DND-41 (cell line): ENCODE data around the gene EPN2.

Experiments
- ATAC-seq: fragments of 200-7000 bp; cut with Tn5 transposase; 3 replicates; pipeline ENCODE4 v1.9.1; 2021; ENCODE audit warnings: low read depth; ENCODE audit not compliant: insufficient read depth
- DNase-seq: peaks from one replicate; pipeline ENCODE4 v3.0.0-alpha.2; 2020
- H2AFZ ChIP-seq: 2 replicates; pipeline ENCODE4 v1.6.0; 2012; ENCODE audit warnings: low read depth, low read length
- H3K27ac ChIP-seq: 2 replicates; pipeline ENCODE4 v1.5.1; 2012; ENCODE audit warnings: low read length, inconsistent platforms
- H3K27me3 ChIP-seq: fragments of 200-600 bp; sonication (generic); 2 replicates; pipeline ENCODE4 v1.6.0; 2012; ENCODE audit warnings: low read length, mild to moderate bottlenecking, inconsistent platforms; ENCODE audit not compliant: insufficient read depth, poor library complexity
- H3K36me3 ChIP-seq: 2 replicates; pipeline ENCODE4 v1.5.1; 2012; ENCODE audit warnings: low read length, inconsistent platforms; ENCODE audit not compliant: insufficient read depth
- H3K4me1 ChIP-seq: 2 replicates; pipeline ENCODE4 v1.5.1; 2012; ENCODE audit warnings: mild to moderate bottlenecking, low read length; ENCODE audit not compliant: insufficient read depth
- H3K4me2 ChIP-seq: 2 replicates; pipeline ENCODE4 v1.6.0; 2012; ENCODE audit warnings: mild to moderate bottlenecking, moderate library complexity, low read length, inconsistent platforms; ENCODE audit not compliant: insufficient read depth
- H3K4me3 ChIP-seq, 2 experiments: fragments of 200-600 bp in 1 of 2; shearing (Covaris generic) in 1 of 2; 2 replicates each; pipeline ENCODE4 v1.5.1; 2012 to 2016; ENCODE audit warnings: inconsistent platforms in 2 of 2, low read length in 2 of 2, mild to moderate bottlenecking in 2 of 2, low read depth in 1 of 2, moderate library complexity in 1 of 2
- H3K79me2 ChIP-seq: 2 replicates; pipeline ENCODE4 v1.6.0; 2012; ENCODE audit warnings: low read length, inconsistent platforms; ENCODE audit not compliant: insufficient read depth
- H3K9ac ChIP-seq: 2 replicates; pipeline ENCODE4 v1.6.0; 2012; ENCODE audit warnings: low read depth, mild to moderate bottlenecking, inconsistent platforms, low read length, moderate library complexity
- H3K9me3 ChIP-seq: 2 replicates; pipeline ENCODE4 v1.5.1; 2012; ENCODE audit warnings: low read length, moderate library complexity, mild to moderate bottlenecking, inconsistent platforms; ENCODE audit not compliant: insufficient read depth, severe bottlenecking
- H4K20me1 ChIP-seq: 2 replicates; pipeline ENCODE4 v1.6.0; 2012; ENCODE audit warnings: low read length; ENCODE audit not compliant: insufficient read depth
- EZH2 ChIP-seq: IDR thresholded peaks from 3 replicates; pipeline ENCODE4 v1.6.1; 2012; ENCODE audit warnings: borderline replicate concordance, low read depth, mild to moderate bottlenecking, moderate library complexity, low read length, inconsistent platforms; ENCODE audit not compliant: severe bottlenecking
- TF ChIP-seq, protein P1 (sequence below): IDR thresholded peaks from 2 replicates; pipeline ENCODE4 v1.5.1; 2012; ENCODE audit warnings: borderline replicate concordance, low read length, moderate library complexity, mild to moderate bottlenecking; ENCODE audit not compliant: poor library complexity, severe bottlenecking; ENCODE audit errors: extremely low read depth

Gene EPN2

DNA sequence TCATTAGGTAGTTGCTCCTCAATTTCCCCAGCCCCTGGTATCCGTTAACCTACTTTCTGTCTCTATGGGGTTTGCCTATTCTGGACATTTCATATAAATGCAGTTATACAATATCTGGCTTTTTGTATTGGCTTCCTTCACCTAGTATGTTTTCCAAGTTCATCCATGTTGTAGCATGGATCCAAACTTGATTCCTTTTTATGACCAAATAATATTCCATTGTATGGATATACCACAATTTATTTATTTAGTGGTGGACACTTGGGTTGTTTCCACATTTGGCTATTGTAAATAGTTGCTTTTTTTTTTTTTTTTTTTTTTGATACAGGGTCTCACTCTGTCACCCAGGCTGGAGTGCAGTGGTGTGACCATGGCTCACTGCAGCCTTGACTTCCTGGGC lies 15.9 kb downstream of the EPN2 start:
- Histone ChIP-seq H3K4me3 (no peak overlapping the region), H3K79me2 (no peaks in the 10 kb centered on the region), H3K9ac (no peak overlapping the region), H3K4me2 (no peak overlapping the region), H3K27me3 (peaks cover 29% of the 10 kb centered on the region), H3K9me3 (peaks cover 2% of the 10 kb centered on the region), H4K20me1 (peaks cover 5% of the 10 kb centered on the region; the same call in 1 of the 2 replicates), H2AFZ (no peak overlapping the region), H3K27ac (no peak overlapping the region), H3K4me1 (no peaks in the 10 kb centered on the region), H3K36me3 (no peaks in the 10 kb centered on the region)
- no peak for ATAC-seq
- no peak for DNase-seq
- TF ChIP-seq, protein P1, sequence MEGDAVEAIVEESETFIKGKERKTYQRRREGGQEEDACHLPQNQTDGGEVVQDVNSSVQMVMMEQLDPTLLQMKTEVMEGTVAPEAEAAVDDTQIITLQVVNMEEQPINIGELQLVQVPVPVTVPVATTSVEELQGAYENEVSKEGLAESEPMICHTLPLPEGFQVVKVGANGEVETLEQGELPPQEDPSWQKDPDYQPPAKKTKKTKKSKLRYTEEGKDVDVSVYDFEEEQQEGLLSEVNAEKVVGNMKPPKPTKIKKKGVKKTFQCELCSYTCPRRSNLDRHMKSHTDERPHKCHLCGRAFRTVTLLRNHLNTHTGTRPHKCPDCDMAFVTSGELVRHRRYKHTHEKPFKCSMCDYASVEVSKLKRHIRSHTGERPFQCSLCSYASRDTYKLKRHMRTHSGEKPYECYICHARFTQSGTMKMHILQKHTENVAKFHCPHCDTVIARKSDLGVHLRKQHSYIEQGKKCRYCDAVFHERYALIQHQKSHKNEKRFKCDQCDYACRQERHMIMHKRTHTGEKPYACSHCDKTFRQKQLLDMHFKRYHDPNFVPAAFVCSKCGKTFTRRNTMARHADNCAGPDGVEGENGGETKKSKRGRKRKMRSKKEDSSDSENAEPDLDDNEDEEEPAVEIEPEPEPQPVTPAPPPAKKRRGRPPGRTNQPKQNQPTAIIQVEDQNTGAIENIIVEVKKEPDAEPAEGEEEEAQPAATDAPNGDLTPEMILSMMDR: no peak
- TF ChIP-seq EZH2: no peak

DNA sequence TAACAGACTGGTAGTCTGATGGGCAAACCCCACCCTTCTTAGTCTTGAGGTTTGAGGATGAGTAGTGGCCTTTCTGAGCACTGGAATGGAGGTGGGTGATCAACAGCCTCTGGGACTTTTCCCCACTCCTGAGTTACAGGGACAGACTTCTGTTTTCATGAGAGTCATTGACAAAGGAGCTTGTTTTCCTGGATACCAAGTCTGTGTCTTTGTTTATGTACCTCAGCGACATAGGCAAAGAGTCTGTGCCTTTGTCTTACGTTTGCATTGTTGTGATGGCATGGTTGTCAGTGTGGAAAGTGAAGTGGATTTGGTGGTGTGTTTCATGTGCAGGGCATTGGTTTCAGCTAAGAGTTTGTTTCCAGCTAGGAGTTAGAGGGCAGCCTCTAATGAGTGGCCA lies 17.5 kb downstream of the EPN2 start:
- Histone ChIP-seq H3K9me3 (peaks cover 2% of the 10 kb centered on the region), H3K79me2 (no peaks in the 10 kb centered on the region), H3K4me2 (no peak overlapping the region), H3K4me1 (no peaks in the 10 kb centered on the region), H3K4me3 (no peak overlapping the region), H3K9ac (no peak overlapping the region), H2AFZ (no peak overlapping the region), H4K20me1 (peaks cover 5% of the 10 kb centered on the region; the same call in 1 of the 2 replicates), H3K27me3 (peaks cover 20% of the 10 kb centered on the region), H3K27ac (no peak overlapping the region), H3K36me3 (no peaks in the 10 kb centered on the region)
- TF ChIP-seq EZH2: no peak
- TF ChIP-seq, protein P1: no peak
- ATAC-seq (no peak), DNase-seq (no peak)

DNA sequence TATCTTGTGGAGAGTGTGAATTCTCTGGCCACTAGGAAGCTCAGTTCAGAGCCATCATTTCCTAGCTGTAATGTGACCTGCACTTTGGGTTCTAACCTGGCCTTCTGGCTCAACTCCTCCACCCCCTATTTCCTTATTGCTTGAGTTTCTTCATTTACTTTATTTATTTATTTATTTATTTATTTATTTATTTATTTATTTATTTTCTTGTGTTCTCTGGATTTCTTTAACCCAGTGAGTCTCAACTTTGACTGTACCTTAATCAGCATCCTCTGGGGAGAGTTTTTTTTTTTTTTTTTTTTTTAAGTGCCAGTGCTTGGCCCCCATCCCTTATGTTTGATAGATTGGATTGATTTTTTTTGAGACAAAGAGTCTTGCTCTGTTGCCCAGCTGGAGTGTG lies 18.1 kb downstream of the EPN2 start:
- H4K20me1 ChIP-seq: peaks cover 5% of the 10 kb centered on the region; the same call in 1 of the 2 replicates
- no peak overlapping the region for H2AFZ ChIP-seq
- peaks cover 2% of the 10 kb centered on the region for H3K9me3 ChIP-seq
- ATAC-seq: no peak
- no peaks in the 10 kb centered on the region for H3K36me3 ChIP-seq
- DNase-seq: no peak
- H3K4me2 ChIP-seq: no peak overlapping the region
- no peaks in the 10 kb centered on the region for H3K79me2 ChIP-seq
- H3K27me3 ChIP-seq: peaks cover 21% of the 10 kb centered on the region
- no peak overlapping the region for H3K4me3 ChIP-seq
- TF ChIP-seq, protein P1: no peak
- no peak for TF ChIP-seq EZH2
- no peak overlapping the region for H3K27ac ChIP-seq
- no peak overlapping the region for H3K9ac ChIP-seq
- no peaks in the 10 kb centered on the region for H3K4me1 ChIP-seq

DNA sequence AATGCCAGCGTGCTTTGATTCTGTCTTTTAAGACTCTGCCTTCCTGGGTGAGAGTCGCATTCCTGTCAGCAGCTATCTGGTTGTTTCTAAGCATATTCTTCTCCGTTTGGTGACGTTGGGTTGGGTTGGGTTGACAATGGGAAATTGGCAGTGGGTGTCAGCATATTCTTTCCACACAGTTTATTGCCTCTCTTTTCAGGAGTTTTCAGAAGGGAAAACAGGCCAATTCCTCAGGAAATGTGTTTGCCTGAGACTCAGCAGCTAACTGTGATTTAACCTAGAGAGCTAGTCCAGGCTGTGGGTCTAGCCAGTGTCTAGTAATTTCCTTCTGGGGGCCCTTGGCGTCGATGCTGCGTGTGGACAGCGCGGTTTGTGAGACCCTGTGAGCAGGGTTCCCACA lies 21.2 kb downstream of the EPN2 start:
- no peak for ATAC-seq
- Histone ChIP-seq H4K20me1 (peaks cover 12% of the 10 kb centered on the region; the same call in 1 of the 2 replicates), H3K4me1 (no peaks in the 10 kb centered on the region), H3K4me3 (no peak overlapping the region), H3K9ac (no peak overlapping the region), H3K36me3 (no peaks in the 10 kb centered on the region), H3K27ac (no peak overlapping the region), H3K4me2 (no peak overlapping the region), H3K79me2 (no peaks in the 10 kb centered on the region), H2AFZ (no peak overlapping the region), H3K9me3 (no peaks in the 10 kb centered on the region), H3K27me3 (peaks cover 28% of the 10 kb centered on the region)
- DNase-seq: no peak
- TF ChIP-seq, protein P1: no peak
- TF ChIP-seq EZH2: no peak
